Measurements from ENCODE around the gene GAL3ST2. TPM values are rescaled to one million over a fixed set of nuclear protein-coding genes. Genes with fewer than 3 reads are reported as not detected.

The GAL3ST2 gene
- total RNA-seq, 1 donor: 0.43 TPM

- no peak for DNase-seq (ENCODE audit: low read depth)
Measured at GRCh38 chr2:241772063-241772499, 4.5 kb upstream of the GAL3ST2 start.

DNA sequence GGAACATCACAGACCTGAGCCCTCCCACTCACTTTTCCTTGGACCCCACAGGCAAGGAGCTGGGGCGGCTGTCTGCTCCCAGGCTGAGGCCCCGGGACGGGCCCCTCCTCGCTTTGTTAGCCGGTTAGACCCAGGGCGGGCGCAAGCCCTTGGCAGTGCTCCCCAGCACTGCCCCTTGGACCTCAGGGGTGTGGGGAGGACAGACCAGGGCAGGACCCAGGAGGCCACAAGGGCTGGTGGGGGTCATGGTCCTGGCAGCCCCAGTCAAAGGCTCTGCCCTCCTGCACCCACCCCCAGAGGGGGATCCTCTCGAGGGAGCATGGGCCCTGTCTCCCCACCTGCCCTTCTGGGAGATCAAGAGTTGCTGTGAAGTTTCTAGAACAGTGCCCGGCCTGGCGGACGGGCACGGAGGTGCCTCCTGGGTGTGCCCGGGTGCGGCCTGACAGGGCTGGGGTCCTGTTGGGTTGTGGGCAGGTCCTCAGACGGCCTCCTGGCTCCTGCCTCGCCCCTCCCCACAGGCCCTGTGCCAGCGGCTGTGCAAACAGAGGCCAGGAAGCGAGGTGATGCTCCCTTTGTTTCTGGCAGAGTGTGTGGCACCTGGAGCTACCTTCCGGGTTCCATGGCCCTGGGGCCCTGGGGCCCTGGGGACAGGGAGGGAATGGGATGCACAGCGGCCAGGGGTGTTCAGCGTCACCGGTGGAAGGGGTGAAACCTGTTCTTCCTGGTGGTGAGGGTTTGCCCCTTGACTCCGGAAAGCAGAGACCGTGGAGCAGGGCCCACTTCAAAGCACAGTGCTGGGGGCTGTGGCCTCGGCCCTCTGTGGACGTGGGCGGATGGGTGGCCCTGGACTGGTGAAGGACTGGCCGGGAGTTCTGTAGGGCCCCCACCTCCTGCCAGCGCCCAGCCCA lies 2.9 kb upstream of the GAL3ST2 start:
- no peak for TF ChIP-seq CTCF (IDR thresholded peaks at IDR 0.05; ENCODE audit: insufficient read depth, low read depth, low read length)
- no peak overlapping the region for H3K4me3 ChIP-seq (ENCODE audit: low read depth, low read length)
- no peak for DNase-seq (ENCODE audit: low read depth)

More at GRCh38 chr2:241772063-241772499, 4.5 kb upstream of the GAL3ST2 start:
- H3K4me3 ChIP-seq (ENCODE audit: low read depth, low read length): no peak overlapping the region
- no peak for TF ChIP-seq CTCF (IDR thresholded peaks at IDR 0.05; ENCODE audit: insufficient read depth, low read depth, low read length)

- peak; percentile 58 for DNase-seq (ENCODE audit: low read depth)
- H3K4me3 ChIP-seq (ENCODE audit: low read depth, low read length): no peak overlapping the region
- no peak for TF ChIP-seq CTCF (IDR thresholded peaks at IDR 0.05; ENCODE audit: insufficient read depth, low read depth, low read length)
Measured at GRCh38 chr2:241774419-241775222, 2.0 kb upstream of the GAL3ST2 start.

DNA sequence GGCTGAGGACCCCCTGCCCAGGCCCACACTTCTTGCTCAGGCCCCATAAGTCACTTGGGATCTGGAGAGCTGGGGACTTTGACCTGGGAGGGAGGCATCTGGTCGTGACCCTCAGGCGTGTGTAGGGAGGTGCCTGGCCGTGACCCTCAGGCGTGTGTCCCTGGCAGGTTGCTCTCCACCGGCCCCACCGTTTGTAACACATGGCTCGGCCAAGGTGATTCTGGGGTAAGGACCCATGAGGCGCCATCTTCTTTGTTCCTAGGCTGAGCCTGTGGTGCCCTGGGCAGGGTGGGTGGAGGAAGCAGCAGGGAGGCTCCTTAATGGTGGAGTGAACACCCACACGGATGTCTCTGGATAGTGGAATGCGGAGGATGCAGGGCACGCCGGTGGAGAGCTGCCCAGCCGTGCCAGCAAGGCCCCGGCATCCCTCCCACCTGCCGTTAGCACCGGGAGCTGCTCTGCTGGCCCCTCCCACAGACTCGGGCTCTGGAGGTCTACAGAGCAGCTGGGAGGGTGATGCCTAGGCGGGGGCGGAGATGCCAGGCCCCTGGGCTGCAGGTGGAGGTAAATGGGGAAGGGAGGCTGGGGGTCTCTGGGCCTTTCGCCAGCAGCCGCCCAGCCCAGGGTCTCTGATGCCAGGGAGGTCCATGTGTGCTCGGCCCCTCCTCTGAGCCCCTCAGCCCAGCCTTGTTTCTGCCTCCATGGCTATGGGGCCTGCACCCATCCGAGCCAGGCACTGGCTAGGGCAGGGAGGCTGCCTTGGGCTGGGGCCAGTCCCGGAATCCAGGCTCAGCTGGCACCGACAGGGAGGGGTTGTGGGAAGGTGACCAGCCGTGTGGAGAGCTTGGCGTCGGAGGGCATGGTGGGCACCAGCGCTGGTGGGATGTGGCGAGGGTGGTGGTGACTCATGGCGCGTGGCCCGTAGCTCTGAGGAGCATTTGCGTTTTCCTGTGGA lies 1.1 kb upstream of the GAL3ST2 start:
- no peak for TF ChIP-seq CTCF (IDR thresholded peaks at IDR 0.05; ENCODE audit: insufficient read depth, low read depth, low read length)
- H3K4me3 ChIP-seq (ENCODE audit: low read depth, low read length): no peak overlapping the region
- no peak for DNase-seq (ENCODE audit: low read depth)

- TF ChIP-seq CTCF (IDR thresholded peaks at IDR 0.05; ENCODE audit: insufficient read depth, low read depth, low read length): no peak
- DNase-seq (ENCODE audit: low read depth): no peak
- no peak overlapping the region for H3K4me3 ChIP-seq (ENCODE audit: low read depth, low read length)
Measured at GRCh38 chr2:241777170-241777685, 606 bp downstream of the GAL3ST2 start.

Measured in fibroblast of villous mesenchyme (primary cell).